ENCODE measurements around the gene CELF2. TPM values are rescaled to one million over a fixed set of nuclear protein-coding genes. Genes with fewer than 3 reads are reported as not detected.
"Not testable (repeated sequence)": the region's sequence is repeated elsewhere in the genome, so short reads cannot be mapped to it uniquely, and the experiment has no call there.

Gene CELF2
- polyA plus RNA-seq, 3 donors = 11.4 to 11.9 (median 11.8) TPM

- DNase-seq (ENCODE audit: extremely low read depth in 1 of 11, low read depth in 9 of 11, low spot score in 4 of 11) = no peak
Measured at GRCh38 chr10:11176746-11177145, 159.1 kb downstream of the CELF2 start.

GRCh38 chr10:11177381-11177780, 159.7 kb downstream of the CELF2 start:
- no peak for DNase-seq (ENCODE audit: extremely low read depth in 1 of 11, low read depth in 9 of 11, low spot score in 4 of 11)

GRCh38 chr10:11177926-11178471, 160.3 kb downstream of the CELF2 start:
- no peak for DNase-seq (ENCODE audit: extremely low read depth in 1 of 11, low read depth in 9 of 11, low spot score in 4 of 11)

GRCh38 chr10:11178606-11179515, 161.2 kb downstream of the CELF2 start:
- DNase-seq (ENCODE audit: extremely low read depth in 1 of 11, low read depth in 9 of 11, low spot score in 4 of 11) = no peak

- no peak for DNase-seq (ENCODE audit: extremely low read depth in 1 of 11, low read depth in 9 of 11, low spot score in 4 of 11)
Measured at GRCh38 chr10:11179516-11180105, 161.9 kb downstream of the CELF2 start.

GRCh38 chr10:11180228-11180627, 162.6 kb downstream of the CELF2 start:
- DNase-seq (ENCODE audit: extremely low read depth in 1 of 11, low read depth in 9 of 11, low spot score in 4 of 11) = no peak

- no peak for DNase-seq (ENCODE audit: extremely low read depth in 1 of 11, low read depth in 9 of 11, low spot score in 4 of 11)
Measured at GRCh38 chr10:11181978-11182377, 164.3 kb downstream of the CELF2 start.

- DNase-seq (ENCODE audit: extremely low read depth in 1 of 11, low read depth in 9 of 11, low spot score in 4 of 11) = no peak
Measured at GRCh38 chr10:11183015-11183414, 165.3 kb downstream of the CELF2 start.

GRCh38 chr10:11184093-11184492, 166.4 kb downstream of the CELF2 start:
- DNase-seq (ENCODE audit: extremely low read depth in 1 of 11, low read depth in 9 of 11, low spot score in 4 of 11) = no peak

- DNase-seq (ENCODE audit: extremely low read depth in 1 of 11, low read depth in 9 of 11, low spot score in 4 of 11) = not testable (repeated sequence)
Measured at GRCh38 chr10:11185128-11185665, 167.5 kb downstream of the CELF2 start.

- DNase-seq (ENCODE audit: extremely low read depth in 1 of 11, low read depth in 9 of 11, low spot score in 4 of 11) = no peak
Measured at GRCh38 chr10:11186374-11186773, 168.7 kb downstream of the CELF2 start.

- DNase-seq (ENCODE audit: extremely low read depth in 1 of 11, low read depth in 9 of 11, low spot score in 4 of 11) = no peak
Measured at GRCh38 chr10:11189582-11190376, 172.1 kb downstream of the CELF2 start.

- DNase-seq (ENCODE audit: extremely low read depth in 1 of 11, low read depth in 9 of 11, low spot score in 4 of 11) = no peak
Measured at GRCh38 chr10:11191190-11191589, 173.5 kb downstream of the CELF2 start.

- no peak for DNase-seq (ENCODE audit: extremely low read depth in 1 of 11, low read depth in 9 of 11, low spot score in 4 of 11)
Measured at GRCh38 chr10:11191678-11192077, 174.0 kb downstream of the CELF2 start.

- DNase-seq (ENCODE audit: extremely low read depth in 1 of 11, low read depth in 9 of 11, low spot score in 4 of 11) = no peak
Measured at GRCh38 chr10:11192304-11193000, 174.8 kb downstream of the CELF2 start.

GRCh38 chr10:11193001-11193551, 175.4 kb downstream of the CELF2 start:
- DNase-seq (ENCODE audit: extremely low read depth in 1 of 11, low read depth in 9 of 11, low spot score in 4 of 11) = no peak

GRCh38 chr10:11194859-11195586, 177.4 kb downstream of the CELF2 start:
- DNase-seq (ENCODE audit: extremely low read depth in 1 of 11, low read depth in 9 of 11, low spot score in 4 of 11) = no peak

GRCh38 chr10:11195623-11196022, 178.0 kb downstream of the CELF2 start:
- no peak for DNase-seq (ENCODE audit: extremely low read depth in 1 of 11, low read depth in 9 of 11, low spot score in 4 of 11)
